Mammary epithelial cell (primary cell): ENCODE data around the gene TLN1.

Experiments
- CTCF ChIP-seq, 2 donors: IDR thresholded peaks in 1 of 2; conservative IDR thresholded peaks in 1 of 2; 2 replicates each; pipeline ENCODE4 v1.5.1; 2011 to 2012; ENCODE audit warnings: inconsistent platforms in 2 of 2, low read length in 2 of 2, mild to moderate bottlenecking in 2 of 2, control low read depth in 1 of 2, low read depth in 1 of 2; ENCODE audit not compliant: insufficient read depth in 1 of 2; ENCODE audit errors: extremely low read depth in 1 of 2
- EZH2 ChIP-seq: IDR thresholded peaks from 2 replicates; pipeline ENCODE4 v1.6.1; 2012; ENCODE audit warnings: low read length, inconsistent platforms, borderline replicate concordance

- TF ChIP-seq CTCF (conservative IDR thresholded peaks at IDR 0.05 in 1 of 2, IDR thresholded peaks at IDR 0.05 in 1 of 2; ENCODE audit: extremely low read depth in 1 of 2, insufficient read depth in 1 of 2, low read depth in 1 of 2, low read length in 2 of 2): no peak
- no peak for TF ChIP-seq EZH2
These were observed 78.4 kb downstream of the TLN1 start for GRCh38 chr9:35653611-35654010.
